Tibial nerve (tissue), 4 donors: ENCODE measurements around the gene TBC1D26.
"Not testable (repeated sequence)": the region's sequence is repeated elsewhere in the genome, so short reads cannot be mapped to it uniquely, and the experiment has no call there.

Source experiments
- CTCF ChIP-seq, 5 experiments: fragments of 200-600 bp in 3 of 5; fragments of 450-650 bp in 2 of 5; sonication (generic) in 3 of 5; IDR thresholded peaks; one replicate each; pipeline ENCODE4 v1.5.1; 2016 to 2019; ENCODE audit warnings: antibody characterized with exemption in 5 of 5, mild to moderate bottlenecking in 3 of 5, moderate library complexity in 2 of 5
- EP300 ChIP-seq, 2 donors: sonication (generic); formaldehyde crosslinking; IDR thresholded peaks; one replicate each; pipeline ENCODE4 v1.6.1; 2017; ENCODE audit warnings: antibody characterized with exemption in 2 of 2, mild to moderate bottlenecking in 1 of 2
- POLR2A ChIP-seq, 2 donors: fragments of 450-650 bp; IDR thresholded peaks; one replicate each; pipeline ENCODE4 v1.6.1; 2017; ENCODE audit warnings: antibody characterized with exemption in 2 of 2, mild to moderate bottlenecking in 2 of 2, moderate library complexity in 2 of 2

- not testable (repeated sequence) for TF ChIP-seq POLR2A, CTCF, EP300 (IDR thresholded peaks at IDR 0.05)
Measured at GRCh38 chr17:15687494-15687893, 44.6 kb upstream of the TBC1D26 start.
